Hematopoietic multipotent progenitor cell treated with erythropoietin and hydrocortisone succinate and interleukin-3 and kit ligand, for 15 days (in vitro differentiated cells): ENCODE results near the gene LYST.
"Not testable (repeated sequence)": the region's sequence is repeated elsewhere in the genome, so short reads cannot be mapped to it uniquely, and the experiment has no call there.

ENCODE experiments used
- DNase-seq: peaks from one replicate; pipeline ENCODE4 v3.0.0-alpha.2; 2015; ENCODE audit warnings: low spot score

Gene LYST, protein sequence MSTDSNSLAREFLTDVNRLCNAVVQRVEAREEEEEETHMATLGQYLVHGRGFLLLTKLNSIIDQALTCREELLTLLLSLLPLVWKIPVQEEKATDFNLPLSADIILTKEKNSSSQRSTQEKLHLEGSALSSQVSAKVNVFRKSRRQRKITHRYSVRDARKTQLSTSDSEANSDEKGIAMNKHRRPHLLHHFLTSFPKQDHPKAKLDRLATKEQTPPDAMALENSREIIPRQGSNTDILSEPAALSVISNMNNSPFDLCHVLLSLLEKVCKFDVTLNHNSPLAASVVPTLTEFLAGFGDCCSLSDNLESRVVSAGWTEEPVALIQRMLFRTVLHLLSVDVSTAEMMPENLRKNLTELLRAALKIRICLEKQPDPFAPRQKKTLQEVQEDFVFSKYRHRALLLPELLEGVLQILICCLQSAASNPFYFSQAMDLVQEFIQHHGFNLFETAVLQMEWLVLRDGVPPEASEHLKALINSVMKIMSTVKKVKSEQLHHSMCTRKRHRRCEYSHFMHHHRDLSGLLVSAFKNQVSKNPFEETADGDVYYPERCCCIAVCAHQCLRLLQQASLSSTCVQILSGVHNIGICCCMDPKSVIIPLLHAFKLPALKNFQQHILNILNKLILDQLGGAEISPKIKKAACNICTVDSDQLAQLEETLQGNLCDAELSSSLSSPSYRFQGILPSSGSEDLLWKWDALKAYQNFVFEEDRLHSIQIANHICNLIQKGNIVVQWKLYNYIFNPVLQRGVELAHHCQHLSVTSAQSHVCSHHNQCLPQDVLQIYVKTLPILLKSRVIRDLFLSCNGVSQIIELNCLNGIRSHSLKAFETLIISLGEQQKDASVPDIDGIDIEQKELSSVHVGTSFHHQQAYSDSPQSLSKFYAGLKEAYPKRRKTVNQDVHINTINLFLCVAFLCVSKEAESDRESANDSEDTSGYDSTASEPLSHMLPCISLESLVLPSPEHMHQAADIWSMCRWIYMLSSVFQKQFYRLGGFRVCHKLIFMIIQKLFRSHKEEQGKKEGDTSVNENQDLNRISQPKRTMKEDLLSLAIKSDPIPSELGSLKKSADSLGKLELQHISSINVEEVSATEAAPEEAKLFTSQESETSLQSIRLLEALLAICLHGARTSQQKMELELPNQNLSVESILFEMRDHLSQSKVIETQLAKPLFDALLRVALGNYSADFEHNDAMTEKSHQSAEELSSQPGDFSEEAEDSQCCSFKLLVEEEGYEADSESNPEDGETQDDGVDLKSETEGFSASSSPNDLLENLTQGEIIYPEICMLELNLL (N-terminal part only)

DNA sequence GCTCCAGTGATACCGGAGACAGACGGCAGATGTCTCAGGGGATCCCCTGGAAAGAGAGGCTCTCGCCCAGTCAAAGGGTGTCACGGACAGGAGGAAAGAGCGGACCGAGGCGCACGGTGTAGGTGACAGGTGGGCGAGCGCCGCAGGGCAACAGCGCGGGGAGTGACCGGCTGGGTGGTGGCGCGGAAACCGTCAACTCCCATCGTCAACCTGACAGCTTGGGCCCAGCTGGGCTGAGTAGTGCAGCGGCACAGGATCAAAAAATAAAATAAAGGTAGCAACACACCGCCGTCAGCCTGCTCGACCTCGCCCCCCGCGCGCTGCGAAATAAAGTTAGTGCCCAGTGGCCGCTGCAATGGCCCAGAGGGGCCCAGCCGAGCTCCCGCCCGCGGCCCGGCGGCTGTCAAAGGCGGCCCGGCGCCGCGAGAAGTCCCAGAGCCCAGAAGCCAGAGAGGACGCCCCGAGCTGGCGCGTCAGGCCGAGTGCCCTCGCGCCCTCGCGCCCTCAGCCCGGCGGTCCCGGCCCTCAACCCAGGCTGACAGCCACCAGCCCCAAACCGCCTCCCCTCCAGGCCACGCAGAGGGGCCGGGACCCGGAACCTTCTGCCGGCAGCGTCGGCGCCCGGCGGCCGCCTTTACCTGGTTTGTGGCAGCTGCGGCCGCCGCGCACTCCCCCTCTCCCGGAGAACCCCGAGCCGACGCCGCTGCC is at the start of gene LYST:
LYST (minus strand) TSS at position 702 of the 708 bp plus-strand sequence. CDS start 36,489 bp downstream, outside the sequence.
- DNase-seq: peak; percentile 58

DNA sequence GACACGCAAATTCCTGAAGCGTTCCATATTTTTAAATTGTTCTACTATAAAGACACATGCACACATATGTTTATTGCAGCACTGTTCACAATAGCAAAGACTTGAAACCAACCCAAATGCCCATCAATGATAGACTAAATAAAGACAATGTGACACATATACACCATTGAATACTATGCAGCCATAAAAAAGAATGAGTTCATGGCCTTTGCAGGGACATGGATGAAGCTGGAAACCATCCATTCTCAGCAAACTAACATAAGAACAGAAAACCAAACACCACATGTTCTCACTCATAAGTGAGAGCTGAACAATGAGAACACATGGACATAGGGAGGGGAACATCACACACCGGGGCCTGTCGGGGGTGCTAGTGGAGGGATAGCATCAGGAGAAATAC is 48.8 kb upstream of the LYST start:
- DNase-seq: not testable (repeated sequence)

DNA sequence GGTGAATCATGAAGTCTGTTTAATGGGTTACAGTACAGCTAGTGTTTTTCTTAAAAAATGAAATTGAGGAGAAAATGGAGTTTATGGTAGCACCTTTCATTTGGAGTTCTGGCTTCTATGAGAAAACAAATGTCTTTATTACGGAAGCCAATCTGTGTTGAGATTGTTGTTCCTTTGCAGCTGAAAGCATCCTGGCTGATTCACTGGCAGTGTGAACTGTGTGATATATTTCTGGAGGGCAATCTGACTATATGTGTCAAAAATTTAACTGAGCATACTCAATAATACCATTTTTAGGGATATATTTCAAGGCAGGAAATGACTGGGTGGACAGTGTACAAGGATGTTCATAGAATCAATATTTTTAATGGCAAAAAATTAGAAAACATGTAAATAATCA is 46.6 kb upstream of the LYST start:
- DNase-seq: no peak

DNA sequence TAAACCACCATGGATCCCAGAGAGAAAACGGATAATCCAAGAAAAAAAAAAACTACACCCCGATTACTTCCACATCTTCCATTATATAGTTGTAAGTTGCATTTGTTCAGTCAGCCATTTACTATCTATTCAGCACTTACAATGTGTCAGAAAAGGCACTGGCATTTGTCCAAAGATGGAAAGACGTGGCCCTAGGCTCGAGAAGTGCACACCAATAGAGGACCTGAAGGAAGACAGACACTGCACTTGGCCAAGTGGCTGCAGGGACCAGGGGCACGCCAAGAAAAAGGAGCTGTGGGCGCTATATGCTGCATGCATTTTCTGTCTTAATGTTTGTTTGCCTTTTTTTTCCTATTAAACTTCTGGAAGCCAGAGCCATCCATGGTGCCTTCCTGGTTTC is 45.2 kb upstream of the LYST start:
- no peak for DNase-seq

DNA sequence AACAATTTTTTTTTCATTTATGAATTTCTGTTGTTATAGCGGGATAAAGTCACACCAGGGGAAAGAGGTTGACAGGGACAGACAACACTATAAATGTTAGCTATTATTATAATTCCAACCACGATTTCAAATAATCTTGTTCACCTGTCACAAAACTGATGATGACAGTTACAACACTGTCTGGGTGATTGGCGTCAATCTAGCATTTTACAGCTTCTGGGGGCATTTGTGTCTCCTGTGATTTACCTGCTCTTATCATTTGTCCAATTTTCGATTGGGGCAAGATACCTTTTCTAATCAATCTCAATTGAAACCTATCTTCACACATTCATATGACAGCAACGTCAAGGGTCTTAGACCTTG is 44.6 kb upstream of the LYST start:
- DNase-seq: no peak

DNA sequence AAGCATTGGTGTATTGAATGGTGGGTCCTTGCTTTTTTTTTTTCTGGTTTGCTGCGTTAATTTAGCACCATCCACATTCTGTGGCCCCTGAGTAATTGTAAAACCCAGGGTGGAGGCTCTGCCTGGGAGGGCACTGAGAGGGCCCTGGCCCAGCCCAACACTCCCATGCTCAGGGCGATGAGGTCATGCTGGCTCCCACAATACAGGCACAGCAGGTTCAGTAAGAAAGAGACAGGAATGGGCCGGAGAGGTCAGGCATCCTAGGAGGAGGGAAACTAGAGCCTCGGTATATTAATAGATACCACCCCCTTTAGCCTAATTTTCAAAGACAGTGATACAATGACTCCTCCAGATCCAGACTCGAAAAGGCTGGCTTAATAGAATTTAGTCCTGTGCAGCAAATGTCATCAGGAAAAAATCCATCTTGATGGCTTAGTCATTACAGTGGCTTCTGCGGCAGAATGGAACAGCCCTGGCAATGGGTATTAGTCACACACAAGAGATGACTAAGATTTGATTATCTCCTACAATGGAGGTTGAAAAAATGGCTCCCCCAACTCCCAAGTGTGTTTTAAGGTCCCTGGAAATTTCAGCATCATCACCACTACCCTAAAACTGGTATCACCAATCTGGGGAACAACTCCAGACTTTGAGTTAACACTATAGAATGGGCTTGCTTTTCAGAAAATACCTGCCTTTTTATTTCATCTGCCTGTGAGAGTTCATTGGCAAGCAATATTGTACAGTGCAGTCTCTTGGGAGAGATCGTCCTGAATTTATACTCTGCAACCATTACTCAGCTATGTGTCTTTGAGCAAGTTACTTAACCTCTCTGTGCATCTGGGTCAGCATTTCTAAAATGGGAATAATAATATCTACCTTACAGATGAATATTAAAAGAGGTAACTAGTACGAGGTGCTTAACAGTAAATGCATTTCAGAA is 43.9 kb upstream of the LYST start:
- DNase-seq: no peak

DNA sequence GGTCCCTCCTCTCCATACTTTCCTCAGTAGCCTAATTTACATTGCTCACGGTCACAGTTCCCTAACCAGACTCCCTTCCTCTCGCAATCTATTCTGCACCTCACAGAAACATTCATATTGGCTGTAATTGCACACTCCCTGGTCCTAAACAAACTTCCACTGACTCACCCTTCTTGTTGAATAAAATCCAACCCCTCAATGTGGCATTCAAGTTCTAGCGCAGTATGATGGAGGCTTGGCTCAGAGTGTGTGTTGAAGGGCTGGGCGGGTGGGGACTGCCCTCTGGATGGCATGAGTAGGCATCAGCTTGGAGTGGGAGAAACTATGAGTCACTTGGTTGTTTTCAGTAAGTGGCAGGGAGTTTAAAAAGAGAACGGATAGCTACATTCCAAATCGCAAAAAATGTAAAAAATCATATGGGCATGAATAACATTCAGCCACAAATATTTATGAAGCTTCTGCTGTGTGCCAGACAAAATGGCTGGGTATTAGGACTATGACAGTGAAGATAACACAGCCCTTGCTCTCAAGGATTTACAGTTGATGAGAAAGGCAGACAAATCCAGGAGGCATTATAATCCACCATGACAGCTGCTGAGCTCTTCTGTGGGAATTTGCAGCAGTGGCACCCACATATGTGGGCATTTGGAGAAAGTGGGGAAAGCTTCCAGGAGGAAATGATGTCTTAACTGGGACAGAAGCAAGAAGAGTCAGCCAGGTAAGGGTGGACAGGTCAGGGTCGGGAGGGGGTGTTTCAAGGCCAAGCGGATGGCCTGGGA is 42.2 kb upstream of the LYST start:
- DNase-seq: no peak

DNA sequence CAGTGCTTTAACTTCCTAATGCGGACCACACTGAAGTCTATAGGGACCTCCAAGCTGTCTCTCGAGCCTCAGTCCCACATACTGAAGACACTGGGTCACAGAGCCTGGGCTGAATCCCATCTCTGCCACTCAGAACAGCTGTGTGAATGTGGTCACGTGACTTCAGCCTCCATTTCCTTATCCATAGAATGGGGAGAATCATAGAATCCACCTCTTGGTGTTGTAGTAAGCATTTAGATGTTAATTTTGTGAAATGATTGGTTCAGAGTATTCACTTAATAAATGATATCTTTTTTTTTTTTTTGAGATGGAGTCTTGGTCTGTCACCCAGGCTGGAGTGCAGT is 41.2 kb upstream of the LYST start:
- DNase-seq: no peak

DNA sequence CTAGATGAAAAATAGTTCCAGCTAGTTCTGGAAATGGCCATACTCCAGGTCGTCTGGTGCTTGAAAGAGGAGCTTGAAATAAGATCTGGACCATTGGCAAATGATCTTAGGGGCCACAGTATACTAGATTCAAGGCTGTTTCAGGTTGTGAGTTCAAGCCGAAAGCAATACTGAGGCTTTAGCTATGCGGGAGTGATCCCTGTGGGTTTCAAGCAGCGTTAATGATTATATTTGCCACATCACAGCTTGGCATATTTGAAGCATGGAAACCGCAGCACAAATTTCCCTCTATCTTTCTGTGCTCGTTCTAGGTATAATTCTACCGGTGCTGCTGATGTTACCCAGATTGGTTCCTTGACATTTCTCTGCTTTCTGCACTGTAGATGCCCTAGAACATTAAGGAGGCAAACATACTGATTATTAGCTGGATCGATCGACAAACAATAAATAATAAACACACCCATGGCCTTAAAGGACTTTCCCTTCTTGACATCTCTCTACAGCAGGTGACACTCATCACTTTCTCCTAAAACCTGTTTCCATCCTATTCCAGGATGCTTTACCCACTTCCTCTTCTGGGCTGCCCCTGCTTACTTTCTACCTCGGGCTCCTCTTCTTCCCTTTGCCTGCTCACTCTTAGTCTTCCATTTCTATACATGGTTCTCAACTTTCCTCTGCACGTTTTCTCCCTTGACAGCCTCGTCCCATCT is 40.6 kb upstream of the LYST start:
- DNase-seq: no peak

DNA sequence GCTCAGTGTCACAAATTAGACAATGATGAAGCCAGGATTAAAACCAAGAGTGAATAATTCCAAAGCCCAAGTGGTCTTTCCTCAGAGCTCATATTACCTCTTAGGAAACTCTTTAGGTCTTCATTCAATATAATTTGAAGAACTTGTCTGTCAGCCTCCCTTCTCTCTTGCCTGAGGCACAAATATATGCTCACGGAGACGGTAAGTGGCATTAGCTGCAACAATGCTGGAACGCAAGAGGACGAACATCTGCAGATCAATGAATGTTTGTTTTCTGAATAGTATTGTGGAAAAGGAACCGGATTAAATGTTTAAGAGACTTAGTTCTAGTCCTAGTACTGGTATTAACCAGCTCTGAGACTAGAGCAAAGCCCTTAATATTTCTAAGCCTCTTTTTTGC is 39.7 kb upstream of the LYST start:
- no peak for DNase-seq

DNA sequence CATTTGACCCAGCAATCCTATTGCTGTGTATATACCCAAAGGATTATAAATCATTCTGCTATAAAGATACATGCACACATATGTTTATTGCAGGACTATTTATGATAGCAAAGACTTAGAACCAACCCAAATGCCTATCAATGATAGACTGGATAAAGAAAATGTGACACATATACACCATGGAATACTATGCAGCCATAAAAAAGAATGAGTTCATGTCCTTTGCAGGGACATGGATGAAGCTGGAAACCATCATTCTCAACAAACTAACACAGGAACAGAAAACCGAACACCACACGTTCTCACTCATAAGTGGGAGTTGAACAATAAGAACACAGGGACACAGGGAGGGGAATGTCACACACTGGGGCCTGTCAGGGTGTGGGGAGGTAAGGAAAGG is 37.1 kb upstream of the LYST start:
- not testable (repeated sequence) for DNase-seq

DNA sequence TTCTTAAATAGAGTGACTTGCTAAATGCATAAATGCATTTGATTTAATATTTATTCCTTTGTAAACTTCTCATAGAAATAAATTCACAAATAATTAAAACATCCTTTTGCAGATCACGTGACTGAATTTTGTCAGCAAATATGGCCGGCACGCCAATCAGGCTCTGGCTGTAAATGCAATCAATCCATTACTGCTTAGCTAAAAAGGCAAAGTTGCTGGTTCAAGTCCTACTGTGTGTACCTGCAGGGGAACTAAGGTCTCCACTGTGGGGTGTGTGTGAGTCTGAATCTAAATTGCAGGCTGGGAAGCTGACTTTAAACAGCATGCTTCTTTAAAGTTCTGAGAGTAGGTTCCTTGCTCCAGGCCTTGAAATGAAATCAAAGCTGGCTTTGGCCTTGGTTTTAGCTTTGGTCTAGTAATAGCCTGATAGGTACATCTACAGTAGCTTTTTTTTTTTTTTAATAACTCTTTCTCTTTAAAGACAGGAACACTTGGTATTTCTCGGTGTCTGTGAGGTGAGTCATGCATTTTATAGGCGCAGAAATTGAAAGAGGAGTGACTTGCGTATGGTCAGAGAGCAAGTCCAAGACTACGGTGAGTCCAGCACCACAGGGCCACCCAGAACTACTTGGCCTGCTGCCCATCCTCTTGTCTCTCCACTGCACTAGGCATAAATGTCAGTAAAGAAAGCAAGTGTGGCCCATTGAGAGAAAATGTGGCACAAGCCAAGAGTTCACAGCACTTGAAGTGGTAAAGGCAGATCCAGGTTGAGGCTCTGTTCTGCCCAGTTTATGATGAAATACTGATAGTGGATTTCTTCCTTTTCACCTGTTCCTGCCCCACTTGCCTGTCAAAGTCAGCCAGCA is 36.2 kb upstream of the LYST start:
- no peak for DNase-seq

DNA sequence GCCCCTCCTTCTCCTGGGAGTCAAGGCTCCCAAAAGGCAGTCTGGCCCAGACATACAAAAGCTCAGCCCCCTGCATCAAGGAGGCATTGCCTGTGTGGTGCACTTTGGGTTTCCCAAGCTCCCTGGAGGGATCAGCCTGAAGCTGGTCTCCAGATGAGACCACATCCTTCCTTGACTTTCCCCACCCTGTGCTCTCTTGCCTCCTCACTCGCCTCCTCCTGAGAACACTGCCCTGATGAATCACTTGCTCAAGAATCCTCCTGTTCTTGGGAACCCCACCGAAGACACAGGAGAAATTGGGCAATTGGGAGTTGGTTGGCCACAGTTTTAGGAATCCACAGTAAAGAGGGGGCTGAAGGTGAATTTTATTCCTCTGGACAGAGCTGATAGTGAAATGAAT is 34.8 kb upstream of the LYST start:
- no peak for DNase-seq

DNA sequence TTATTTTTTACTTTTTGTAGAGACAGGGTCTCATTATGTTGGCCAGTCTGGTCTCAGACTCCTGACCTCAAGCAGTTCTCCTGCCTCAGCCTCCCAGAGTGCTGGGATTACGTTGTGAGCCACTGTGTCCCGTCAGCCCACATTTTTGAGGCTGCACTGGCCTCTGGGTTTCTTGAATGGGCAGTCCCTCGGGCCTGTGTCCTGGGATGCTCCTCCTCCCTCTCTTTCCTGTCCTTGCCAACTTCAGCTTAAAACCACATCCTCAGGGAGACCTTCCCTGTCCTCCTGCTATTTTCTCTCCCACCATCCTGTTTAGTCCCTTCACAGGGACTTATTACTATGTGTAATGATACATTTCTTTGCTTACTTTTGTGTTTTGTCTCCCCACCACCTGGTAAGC is 31.4 kb upstream of the LYST start:
- no peak for DNase-seq

DNA sequence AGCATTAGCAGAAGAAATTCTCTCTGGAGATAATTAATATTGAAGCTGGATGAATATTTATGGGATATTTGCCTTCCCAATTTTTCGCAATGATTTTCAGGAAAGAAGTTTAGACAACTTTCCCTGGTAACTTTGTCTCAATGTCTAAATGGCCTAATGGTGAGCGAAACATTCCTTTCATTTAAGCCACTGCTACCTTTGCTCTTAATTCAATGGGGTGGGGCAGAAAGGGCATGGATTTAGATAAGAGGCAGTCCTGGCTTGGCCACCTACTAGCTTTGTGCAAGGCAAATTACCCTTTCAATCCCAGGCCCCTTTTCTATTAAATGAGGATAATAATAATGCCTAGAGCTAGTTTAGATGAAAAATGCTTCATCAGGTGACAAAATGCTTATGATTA is 27.1 kb upstream of the LYST start:
- DNase-seq: no peak

DNA sequence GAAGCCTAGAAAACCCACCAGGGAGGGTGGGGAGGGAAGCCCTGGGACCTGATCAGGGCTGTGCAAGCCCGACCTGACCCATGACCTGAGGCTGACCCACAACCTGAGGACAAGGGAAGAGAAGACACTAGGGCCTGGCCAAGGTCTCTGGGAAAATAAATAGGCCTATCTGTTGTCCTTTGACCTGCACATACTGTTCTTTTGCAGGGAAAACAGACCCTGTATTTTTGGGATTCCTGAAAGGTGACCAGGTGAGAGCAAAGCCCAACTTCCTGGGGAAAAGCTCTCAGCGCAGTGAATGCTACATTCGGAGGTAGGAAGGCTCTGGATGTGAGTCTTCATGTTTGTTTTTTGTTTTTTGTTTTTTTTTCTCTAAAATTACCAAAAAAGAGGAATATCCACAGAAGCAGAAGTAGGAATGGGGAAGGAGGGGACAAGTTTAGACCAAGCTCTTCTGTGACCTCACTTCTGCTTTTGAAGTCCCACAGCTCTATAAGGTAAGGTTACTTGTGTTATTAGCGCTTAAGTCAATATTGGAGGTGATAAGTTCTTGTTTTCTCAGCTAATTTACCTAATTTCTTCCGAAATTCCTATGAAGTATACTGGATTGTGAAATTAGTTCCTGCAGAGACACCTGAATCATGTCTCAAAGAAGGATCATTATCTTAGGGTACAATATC is 26.2 kb upstream of the LYST start:
- no peak for DNase-seq

DNA sequence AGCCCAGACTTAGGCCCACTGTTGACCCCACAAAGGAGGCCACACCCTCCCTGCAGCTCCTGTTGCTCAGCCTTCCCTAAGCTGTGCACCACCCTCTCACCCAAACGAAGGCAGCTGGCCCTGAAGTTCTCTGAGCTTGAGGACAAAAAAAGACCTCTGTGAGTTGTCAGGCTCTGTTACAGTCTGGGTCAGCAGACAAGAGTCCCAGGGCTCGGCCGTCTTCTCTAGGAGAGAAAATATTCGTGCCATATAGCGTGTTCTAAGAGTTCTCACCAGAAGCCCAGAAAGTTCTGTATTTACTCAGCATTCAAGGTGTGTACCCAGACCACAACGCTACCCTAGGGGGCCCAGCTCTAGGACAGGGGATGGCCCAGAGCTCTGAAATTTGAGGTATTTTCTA is 25.5 kb upstream of the LYST start:
- DNase-seq: no peak

DNA sequence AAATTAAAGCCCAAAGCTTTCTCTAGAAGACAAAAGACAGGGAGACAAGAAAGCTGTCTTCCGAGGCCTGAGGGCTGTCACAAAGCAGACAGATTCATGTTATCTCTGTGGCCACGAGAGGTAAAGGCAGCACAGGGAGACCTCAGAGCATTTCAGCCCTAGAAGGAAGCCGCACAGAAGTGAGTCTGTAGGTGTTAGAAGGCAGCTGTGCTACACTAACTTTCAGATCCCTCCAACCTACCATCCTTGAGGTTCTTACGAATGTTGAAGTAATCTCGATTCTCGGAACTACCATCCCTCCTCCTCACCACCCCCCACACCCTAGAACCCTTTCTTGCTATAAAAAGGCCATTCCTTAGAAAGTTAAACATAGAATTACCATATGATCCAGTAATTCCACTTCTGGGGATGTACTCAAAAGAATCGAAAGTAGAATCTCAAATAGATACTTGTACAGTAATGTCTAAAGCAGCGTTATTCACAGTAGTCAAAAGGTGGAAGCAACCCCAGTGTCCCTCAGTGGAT is 21.5 kb upstream of the LYST start:
- no peak for DNase-seq
